Measurements from ENCODE around the gene ZNFX1.
"Not testable (repeated sequence)": the region's sequence is repeated elsewhere in the genome, so short reads cannot be mapped to it uniquely, and the experiment has no call there.

The ZNFX1 gene

GRCh38 chr20:49207076-49207475 lies 70.8 kb downstream of the ZNFX1 start:
- no peak for DNase-seq

- no peak for DNase-seq
Measured at GRCh38 chr20:49203746-49204145, 74.1 kb downstream of the ZNFX1 start.

GRCh38 chr20:49203011-49203410 lies 74.8 kb downstream of the ZNFX1 start:
- DNase-seq, result no peak

- no peak for DNase-seq
Measured at GRCh38 chr20:49199729-49200293, 78.0 kb downstream of the ZNFX1 start.

- not testable (repeated sequence) for DNase-seq
Measured at GRCh38 chr20:49192944-49193518, 84.8 kb downstream of the ZNFX1 start.

All from NK-92 treated with Interleukin-12 subunit alpha and Interleukin-12 subunit beta, amount 100 ng/mL, for 24 hours (cell line).